PFSK-1 (cell line): ENCODE data around the gene UQCRC2. TPM values are rescaled to one million over a fixed set of nuclear protein-coding genes. Genes with fewer than 3 reads are reported as not detected.

Experiments used
- FOXP2 ChIP-seq: optimal IDR thresholded peaks from 2 replicates; pipeline ENCODE3; 2011; ENCODE audit warnings: borderline replicate concordance, control low read depth, inconsistent platforms; ENCODE audit not compliant: insufficient read depth; ENCODE audit errors: extremely low read length, extremely low read depth
- POLR2AphosphoS5 ChIP-seq: IDR thresholded peaks from 2 replicates; pipeline ENCODE4 v1.6.1; 2012; ENCODE audit warnings: low read depth, mild to moderate bottlenecking, control low read depth, low read length, moderate library complexity
- SIN3A ChIP-seq: IDR thresholded peaks from 2 replicates; pipeline ENCODE4 v1.6.1; 2012; ENCODE audit warnings: mild to moderate bottlenecking, low read length, moderate library complexity, borderline replicate concordance; ENCODE audit not compliant: insufficient read depth
- TAF1 ChIP-seq: IDR thresholded peaks from 2 replicates; pipeline ENCODE4 v1.6.1; 2012; ENCODE audit warnings: low read length, control low read depth, borderline replicate concordance; ENCODE audit not compliant: insufficient read depth
- polyA plus RNA-seq: library from polyadenylated mRNA; unstranded; fragments of >200 nt; gene quantifications from one replicate; pipeline ENCODE4 v1.2.1, GENCODE V29; 2012; ENCODE audit warnings: low read depth, missing spikeins; ENCODE audit not compliant: insufficient read length
- TF ChIP-seq, protein P1 (sequence below), 2 experiments: IDR thresholded peaks; 2 replicates each; pipeline versions ENCODE4 v1.6.1 to v1.8.0; 2011 to 2012; ENCODE audit warnings: low read depth in 2 of 2, low read length in 2 of 2, control low read depth in 1 of 2, inconsistent platforms in 1 of 2, mild to moderate bottlenecking in 1 of 2, moderate library complexity in 1 of 2; ENCODE audit not compliant: insufficient read depth in 1 of 2

UQCRC2 gene
- 161 TPM for polyA plus RNA-seq

DNA sequence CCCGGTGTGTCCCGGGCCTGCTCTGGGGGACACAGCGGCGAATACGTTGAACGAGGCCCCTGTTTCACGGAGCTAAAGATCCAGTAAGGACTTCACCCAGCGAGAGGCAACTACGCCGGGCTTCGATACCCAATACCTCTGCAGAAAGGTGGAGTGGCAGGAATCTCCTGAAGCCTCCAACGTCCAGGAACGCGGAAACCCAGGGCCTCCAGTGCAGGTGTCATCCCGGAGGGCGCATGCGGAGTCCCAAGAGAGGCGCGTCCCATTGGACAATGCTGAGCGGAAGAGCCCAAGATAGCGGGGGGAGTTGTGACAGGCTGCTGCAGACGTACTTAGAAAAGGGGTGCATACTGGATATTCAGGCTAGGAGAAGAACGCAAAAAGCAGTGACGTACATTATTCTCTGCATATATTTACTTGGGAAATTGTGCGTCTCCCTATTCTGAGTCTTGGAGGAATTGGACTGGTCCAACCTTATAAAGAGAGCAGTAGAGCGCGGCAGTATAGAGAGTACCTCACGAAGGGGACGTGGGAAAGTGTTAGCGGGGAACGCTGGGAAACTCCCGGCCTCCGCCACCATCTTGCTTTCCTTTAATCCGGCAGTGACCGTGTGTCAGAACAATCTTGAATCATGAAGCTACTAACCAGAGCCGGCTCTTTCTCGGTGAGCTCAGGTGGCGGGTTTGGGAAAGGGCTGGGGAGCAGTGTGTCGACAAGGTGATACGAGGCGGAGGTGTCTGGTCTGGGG, at the start of gene UQCRC2:
UQCRC2 (plus strand) TSS at position 569 of the 748 bp plus-strand sequence; CDS start at position 632, 63 bp downstream.
- TF ChIP-seq POLR2AphosphoS5 (peak; percentile 67; the same call in 1 of the 2 replicates), FOXP2 (no peak), SIN3A (peak; percentile 47; the same call in 1 of the 2 replicates), TAF1 (peak; percentile 84; the same call in 1 of the 2 replicates)
- TF ChIP-seq, protein P1, sequence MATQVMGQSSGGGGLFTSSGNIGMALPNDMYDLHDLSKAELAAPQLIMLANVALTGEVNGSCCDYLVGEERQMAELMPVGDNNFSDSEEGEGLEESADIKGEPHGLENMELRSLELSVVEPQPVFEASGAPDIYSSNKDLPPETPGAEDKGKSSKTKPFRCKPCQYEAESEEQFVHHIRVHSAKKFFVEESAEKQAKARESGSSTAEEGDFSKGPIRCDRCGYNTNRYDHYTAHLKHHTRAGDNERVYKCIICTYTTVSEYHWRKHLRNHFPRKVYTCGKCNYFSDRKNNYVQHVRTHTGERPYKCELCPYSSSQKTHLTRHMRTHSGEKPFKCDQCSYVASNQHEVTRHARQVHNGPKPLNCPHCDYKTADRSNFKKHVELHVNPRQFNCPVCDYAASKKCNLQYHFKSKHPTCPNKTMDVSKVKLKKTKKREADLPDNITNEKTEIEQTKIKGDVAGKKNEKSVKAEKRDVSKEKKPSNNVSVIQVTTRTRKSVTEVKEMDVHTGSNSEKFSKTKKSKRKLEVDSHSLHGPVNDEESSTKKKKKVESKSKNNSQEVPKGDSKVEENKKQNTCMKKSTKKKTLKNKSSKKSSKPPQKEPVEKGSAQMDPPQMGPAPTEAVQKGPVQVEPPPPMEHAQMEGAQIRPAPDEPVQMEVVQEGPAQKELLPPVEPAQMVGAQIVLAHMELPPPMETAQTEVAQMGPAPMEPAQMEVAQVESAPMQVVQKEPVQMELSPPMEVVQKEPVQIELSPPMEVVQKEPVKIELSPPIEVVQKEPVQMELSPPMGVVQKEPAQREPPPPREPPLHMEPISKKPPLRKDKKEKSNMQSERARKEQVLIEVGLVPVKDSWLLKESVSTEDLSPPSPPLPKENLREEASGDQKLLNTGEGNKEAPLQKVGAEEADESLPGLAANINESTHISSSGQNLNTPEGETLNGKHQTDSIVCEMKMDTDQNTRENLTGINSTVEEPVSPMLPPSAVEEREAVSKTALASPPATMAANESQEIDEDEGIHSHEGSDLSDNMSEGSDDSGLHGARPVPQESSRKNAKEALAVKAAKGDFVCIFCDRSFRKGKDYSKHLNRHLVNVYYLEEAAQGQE (IDR thresholded peaks at IDR 0.05; ENCODE audit: insufficient read depth in 1 of 2, low read depth in 2 of 2, low read length in 2 of 2): 0 out of 4 replicates have a peak, but pooled peaks of 1 of the 2 experiments have one; percentile 13

DNA sequence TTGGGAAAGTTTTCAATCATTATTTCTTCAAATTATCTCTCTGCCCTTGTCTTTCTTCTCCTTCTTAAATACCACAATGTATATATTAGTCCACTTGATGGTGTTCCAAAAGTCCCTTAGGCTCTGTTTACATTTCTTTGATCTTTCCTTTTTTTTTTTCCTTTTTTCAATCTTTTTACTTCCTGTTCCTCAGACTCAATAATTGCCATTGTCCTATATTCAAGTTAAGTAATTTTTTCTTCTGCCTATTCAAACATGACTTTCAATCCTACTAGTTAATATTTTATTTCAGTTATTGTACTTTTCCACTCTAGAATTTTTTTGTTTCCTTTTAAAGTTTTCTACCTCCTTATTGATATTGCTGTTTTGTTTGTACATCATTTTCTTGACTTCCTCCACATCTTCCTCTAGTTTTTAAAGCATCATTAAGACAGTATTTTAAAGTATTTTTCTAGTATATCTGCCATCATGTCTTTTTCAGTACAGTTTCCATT, 15.8 kb upstream of the UQCRC2 start:
- TF ChIP-seq FOXP2 (no peak), TAF1 (no peak), POLR2AphosphoS5 (no peak), SIN3A (no peak)
- TF ChIP-seq, protein P1 (IDR thresholded peaks at IDR 0.05; ENCODE audit: insufficient read depth in 1 of 2, low read depth in 2 of 2, low read length in 2 of 2): no peak

DNA sequence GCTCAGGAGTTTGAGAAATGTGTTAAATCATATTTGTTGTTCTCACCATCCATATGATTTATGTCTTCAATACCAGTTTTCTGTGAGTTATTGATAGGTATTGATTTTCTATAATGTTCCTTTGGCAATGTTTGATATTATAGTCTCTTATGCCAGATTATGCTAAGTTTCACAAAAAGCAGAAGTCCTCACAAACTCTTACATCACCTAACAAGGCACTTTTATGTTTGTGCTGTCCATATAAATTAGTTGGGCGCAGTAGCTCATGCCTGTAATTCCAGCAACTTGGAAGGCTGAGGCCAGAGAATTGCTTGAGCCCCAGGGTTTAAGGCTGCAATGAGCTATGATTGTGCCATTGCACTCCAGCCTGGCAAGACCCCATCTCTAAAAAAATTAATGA, 12.6 kb upstream of the UQCRC2 start:
- TF ChIP-seq, protein P1 (IDR thresholded peaks at IDR 0.05; ENCODE audit: insufficient read depth in 1 of 2, low read depth in 2 of 2, low read length in 2 of 2): no peak
- no peak for TF ChIP-seq POLR2AphosphoS5
- TF ChIP-seq SIN3A: no peak
- TF ChIP-seq TAF1: no peak
- TF ChIP-seq FOXP2: no peak

DNA sequence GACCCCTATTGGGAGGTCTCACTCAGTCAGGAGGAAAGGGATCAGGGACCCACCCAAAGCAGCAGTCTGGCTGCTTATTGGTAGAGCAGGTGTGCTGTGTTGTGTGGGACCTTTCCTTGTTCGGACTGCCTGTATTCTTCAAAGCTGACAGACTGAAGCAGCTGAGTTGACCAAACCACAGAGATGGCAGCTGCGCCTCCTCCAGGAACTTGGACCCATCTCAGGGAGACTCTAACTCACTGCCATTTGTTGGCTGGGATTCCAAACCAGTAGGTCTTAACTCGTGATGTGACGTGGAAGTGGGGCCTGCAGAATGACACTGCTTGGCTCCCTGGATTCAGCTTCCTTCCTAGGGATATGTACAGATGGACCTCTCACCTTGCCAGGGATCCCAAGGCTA, 9.6 kb upstream of the UQCRC2 start:
- TF ChIP-seq TAF1 (no peak), SIN3A (no peak), POLR2AphosphoS5 (no peak), FOXP2 (no peak)
- TF ChIP-seq, protein P1 (IDR thresholded peaks at IDR 0.05; ENCODE audit: insufficient read depth in 1 of 2, low read depth in 2 of 2, low read length in 2 of 2): no peak
